ENCODE results near the gene TBC1D21.

Gene TBC1D21

DNA sequence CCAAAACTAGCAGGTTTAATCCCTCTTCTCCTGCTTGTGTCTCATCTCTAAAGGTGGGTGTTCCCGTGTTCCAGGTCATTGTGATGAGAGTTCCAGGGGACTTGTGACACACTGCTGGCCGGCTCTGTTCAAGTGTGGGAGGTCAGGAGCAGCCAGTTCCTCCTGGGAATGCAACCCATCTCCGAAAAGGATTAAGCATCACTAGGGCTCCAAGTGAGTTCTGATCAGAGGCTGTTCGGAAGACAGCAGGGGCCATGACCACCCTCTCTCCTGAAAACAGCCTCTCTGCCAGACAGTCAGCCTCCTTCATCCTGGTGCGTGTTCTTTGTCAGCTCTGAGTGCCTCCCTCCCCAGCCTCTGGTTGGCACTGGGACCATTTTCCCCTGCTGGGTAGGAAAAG is at the start of gene TBC1D21:
Gene TBC1D21, plus strand, starts transcription at position 109 of the 400 bp plus-strand sequence. Its CDS starts 146 bp downstream, at position 255.
- no peaks in the 10 kb centered on the region for H3K36me3 ChIP-seq (ENCODE audit: control insufficient read depth in 1 of 2, insufficient read depth in 2 of 2, low read length in 2 of 2)
- H3K4me1 ChIP-seq (ENCODE audit: control insufficient read depth in 1 of 2, insufficient read depth in 2 of 2, low read length in 2 of 2), result no peaks in the 10 kb centered on the region

GRCh38 chr15:73826711-73827251 is 46.6 kb upstream of the TBC1D21 start:
- H3K27me3 ChIP-seq (ENCODE audit: low read depth, low read length), result peaks cover 9% of the 10 kb centered on the region
- H3K27ac ChIP-seq (ENCODE audit: low read length), result no peak overlapping the region
- H3K4me3 ChIP-seq (ENCODE audit: low read depth in 1 of 2, low read length in 2 of 2), result no peak overlapping the region
- no peaks in the 10 kb centered on the region for H3K36me3 ChIP-seq (ENCODE audit: control insufficient read depth in 1 of 2, insufficient read depth in 2 of 2, low read length in 2 of 2)
- H3K9me3 ChIP-seq (ENCODE audit: control insufficient read depth in 1 of 2, low read length in 2 of 2), result no peaks in the 10 kb centered on the region
- H3K4me1 ChIP-seq (ENCODE audit: control insufficient read depth in 1 of 2, insufficient read depth in 2 of 2, low read length in 2 of 2), result no peaks in the 10 kb centered on the region

More for the DNA sequence above, at the start of gene TBC1D21:
- Histone ChIP-seq H3K27ac (ENCODE audit: low read length) (no peak within 1 kb of the TSS), H3K27me3 (ENCODE audit: low read depth, low read length) (no peaks in the 10 kb centered on the region), H3K4me3 (ENCODE audit: low read depth in 1 of 2, low read length in 2 of 2) (no peak within 1 kb of the TSS), H3K9me3 (ENCODE audit: control insufficient read depth in 1 of 2, low read length in 2 of 2) (no peaks in the 10 kb centered on the region)

GRCh38 chr15:73829523-73829922 is 43.8 kb upstream of the TBC1D21 start:
- Histone ChIP-seq H3K4me1 (ENCODE audit: control insufficient read depth in 1 of 2, insufficient read depth in 2 of 2, low read length in 2 of 2) (no peaks in the 10 kb centered on the region), H3K36me3 (ENCODE audit: control insufficient read depth in 1 of 2, insufficient read depth in 2 of 2, low read length in 2 of 2) (no peaks in the 10 kb centered on the region), H3K27me3 (ENCODE audit: low read depth, low read length) (peaks cover 9% of the 10 kb centered on the region), H3K4me3 (ENCODE audit: low read depth in 1 of 2, low read length in 2 of 2) (no peak overlapping the region), H3K9me3 (ENCODE audit: control insufficient read depth in 1 of 2, low read length in 2 of 2) (no peaks in the 10 kb centered on the region), H3K27ac (ENCODE audit: low read length) (no peak overlapping the region)

DNA sequence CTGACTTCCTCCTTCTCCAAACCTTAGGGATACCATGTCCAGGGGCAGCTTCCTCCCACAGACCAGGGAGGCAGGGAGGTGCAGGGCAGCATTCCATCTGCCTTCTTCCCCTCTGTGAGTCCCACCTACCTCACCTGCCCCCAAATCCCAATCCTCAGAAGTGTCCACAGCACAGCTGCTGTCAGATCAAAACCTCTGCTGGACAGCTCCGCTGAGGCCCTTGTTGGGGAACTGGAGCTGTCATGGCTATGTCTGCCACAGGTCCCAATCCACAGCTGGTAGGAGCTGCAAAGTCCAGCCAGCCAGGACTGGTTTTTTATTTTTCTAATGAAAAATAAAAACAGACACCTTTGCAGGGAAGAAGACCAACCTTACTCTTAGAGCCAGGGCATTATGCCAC is 40.7 kb upstream of the TBC1D21 start:
- Histone ChIP-seq H3K4me3 (ENCODE audit: low read depth in 1 of 2, low read length in 2 of 2) (no peak overlapping the region), H3K4me1 (ENCODE audit: control insufficient read depth in 1 of 2, insufficient read depth in 2 of 2, low read length in 2 of 2) (no peaks in the 10 kb centered on the region), H3K36me3 (ENCODE audit: control insufficient read depth in 1 of 2, insufficient read depth in 2 of 2, low read length in 2 of 2) (no peaks in the 10 kb centered on the region), H3K27ac (ENCODE audit: low read length) (no peak overlapping the region), H3K9me3 (ENCODE audit: control insufficient read depth in 1 of 2, low read length in 2 of 2) (no peaks in the 10 kb centered on the region), H3K27me3 (ENCODE audit: low read depth, low read length) (peaks cover 9% of the 10 kb centered on the region)

- Histone ChIP-seq H3K4me1 (ENCODE audit: control insufficient read depth in 1 of 2, insufficient read depth in 2 of 2, low read length in 2 of 2) (peaks cover 0 to 8% of the 10 kb centered on the region in 2 donors), H3K9me3 (ENCODE audit: control insufficient read depth in 1 of 2, low read length in 2 of 2) (no peaks in the 10 kb centered on the region)
Observed at GRCh38 chr15:73836845-73837244, 36.5 kb upstream of the TBC1D21 start.

DNA sequence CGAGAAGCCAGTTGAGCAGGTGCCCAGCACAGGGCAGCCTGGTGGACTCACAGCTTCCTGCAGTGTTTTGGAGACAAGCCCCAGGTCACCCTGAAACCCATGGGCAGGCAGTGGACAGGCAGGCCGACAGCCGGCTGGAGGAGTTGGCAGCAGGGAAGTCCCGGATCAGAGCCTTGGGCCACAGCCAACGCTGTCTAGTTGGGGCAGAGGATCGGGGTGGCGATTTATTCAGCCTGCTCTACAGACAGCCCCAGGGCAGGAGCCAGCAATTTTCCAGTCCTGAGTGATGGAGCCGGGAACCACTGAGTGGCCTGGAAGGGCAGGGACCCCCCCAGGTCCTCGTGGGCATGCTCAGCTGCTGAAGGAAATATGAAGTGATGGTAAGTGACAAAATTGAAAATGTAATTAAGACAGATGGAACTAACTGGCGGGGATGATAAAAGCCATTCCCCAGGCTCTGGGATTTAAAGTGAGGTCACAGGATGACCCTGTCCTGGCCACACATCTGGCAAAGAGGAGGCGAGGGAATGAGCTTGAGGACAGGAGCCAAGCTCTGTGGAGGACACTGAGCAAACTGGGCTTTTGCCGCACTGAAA is 34.4 kb upstream of the TBC1D21 start:
- Histone ChIP-seq H3K27ac (ENCODE audit: low read length) (no peak overlapping the region), H3K4me3 (ENCODE audit: low read depth in 1 of 2, low read length in 2 of 2) (no peak overlapping the region), H3K4me1 (ENCODE audit: control insufficient read depth in 1 of 2, insufficient read depth in 2 of 2, low read length in 2 of 2) (peaks cover 0 to 8% of the 10 kb centered on the region in 2 donors), H3K9me3 (ENCODE audit: control insufficient read depth in 1 of 2, low read length in 2 of 2) (no peaks in the 10 kb centered on the region), H3K36me3 (ENCODE audit: control insufficient read depth in 1 of 2, insufficient read depth in 2 of 2, low read length in 2 of 2) (no peaks in the 10 kb centered on the region), H3K27me3 (ENCODE audit: low read depth, low read length) (no peaks in the 10 kb centered on the region)

More at GRCh38 chr15:73836845-73837244, 36.5 kb upstream of the TBC1D21 start:
- no peaks in the 10 kb centered on the region for H3K27me3 ChIP-seq (ENCODE audit: low read depth, low read length)
- no peak overlapping the region for H3K4me3 ChIP-seq (ENCODE audit: low read depth in 1 of 2, low read length in 2 of 2)
- no peaks in the 10 kb centered on the region for H3K36me3 ChIP-seq (ENCODE audit: control insufficient read depth in 1 of 2, insufficient read depth in 2 of 2, low read length in 2 of 2)
- H3K27ac ChIP-seq (ENCODE audit: low read length), result no peak overlapping the region

DNA sequence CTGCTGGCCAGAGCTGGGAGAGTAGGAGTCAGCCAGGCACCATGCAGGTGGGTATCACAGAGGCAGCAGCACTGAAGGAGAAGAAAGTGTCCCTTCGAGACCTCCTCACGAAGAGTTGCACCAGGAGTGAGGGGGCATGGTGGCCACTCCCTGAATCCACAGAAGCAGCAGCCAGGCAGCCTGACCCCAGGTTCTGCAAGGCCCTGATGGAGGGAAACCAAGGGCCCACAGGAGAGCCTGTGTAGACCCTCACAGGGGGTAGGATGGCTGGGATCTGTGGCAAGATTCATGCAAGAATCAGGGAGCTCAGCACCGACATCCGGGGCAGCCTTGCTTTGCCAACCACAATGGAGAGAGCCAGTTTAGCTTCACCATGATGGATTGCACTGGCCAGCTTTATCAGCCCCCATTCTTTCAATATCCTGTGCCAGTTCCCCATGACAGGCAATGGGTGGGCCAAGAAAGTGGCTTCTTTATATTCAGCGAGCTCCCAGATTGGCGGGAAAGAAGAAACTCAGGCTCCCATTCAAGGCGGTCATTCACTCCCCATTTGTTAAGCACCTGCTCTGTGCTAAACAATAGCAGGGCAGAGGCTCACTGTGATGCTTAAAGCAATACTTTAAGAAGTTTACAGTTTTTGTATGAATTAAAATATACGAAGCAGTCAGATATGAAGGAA is 33.5 kb upstream of the TBC1D21 start:
- no peaks in the 10 kb centered on the region for H3K27me3 ChIP-seq (ENCODE audit: low read depth, low read length)

DNA sequence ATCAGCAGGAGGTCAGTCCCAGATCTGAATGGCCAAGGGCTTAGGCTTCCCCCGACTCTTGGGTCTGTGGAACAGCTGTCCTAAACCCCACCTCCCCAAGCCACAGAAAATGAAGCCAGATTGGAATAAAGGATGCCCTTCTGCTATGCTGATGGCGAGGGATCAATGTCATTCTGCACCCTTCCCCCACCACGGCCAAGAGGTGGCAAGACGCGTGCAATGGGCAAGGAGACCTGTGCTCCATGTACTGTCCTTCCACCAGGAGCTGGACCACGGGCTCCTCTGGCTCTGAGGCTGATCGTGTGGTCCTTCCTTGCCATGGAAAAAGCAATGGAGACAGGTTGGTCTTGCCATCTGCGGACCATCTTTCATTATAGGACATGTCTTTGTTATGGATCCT is 32.6 kb upstream of the TBC1D21 start:
- Histone ChIP-seq H3K27me3 (ENCODE audit: low read depth, low read length) (no peaks in the 10 kb centered on the region), H3K4me1 (ENCODE audit: control insufficient read depth in 1 of 2, insufficient read depth in 2 of 2, low read length in 2 of 2) (peaks cover 0 to 8% of the 10 kb centered on the region in 2 donors)

More for the DNA sequence above, 33.5 kb upstream of the TBC1D21 start:
- peaks cover 0 to 8% of the 10 kb centered on the region in 2 donors for H3K4me1 ChIP-seq (ENCODE audit: control insufficient read depth in 1 of 2, insufficient read depth in 2 of 2, low read length in 2 of 2)
- H3K36me3 ChIP-seq (ENCODE audit: control insufficient read depth in 1 of 2, insufficient read depth in 2 of 2, low read length in 2 of 2), result no peaks in the 10 kb centered on the region
- H3K4me3 ChIP-seq (ENCODE audit: low read depth in 1 of 2, low read length in 2 of 2), result no peak overlapping the region
- no peak overlapping the region for H3K27ac ChIP-seq (ENCODE audit: low read length)
- H3K9me3 ChIP-seq (ENCODE audit: control insufficient read depth in 1 of 2, low read length in 2 of 2), result no peaks in the 10 kb centered on the region

DNA sequence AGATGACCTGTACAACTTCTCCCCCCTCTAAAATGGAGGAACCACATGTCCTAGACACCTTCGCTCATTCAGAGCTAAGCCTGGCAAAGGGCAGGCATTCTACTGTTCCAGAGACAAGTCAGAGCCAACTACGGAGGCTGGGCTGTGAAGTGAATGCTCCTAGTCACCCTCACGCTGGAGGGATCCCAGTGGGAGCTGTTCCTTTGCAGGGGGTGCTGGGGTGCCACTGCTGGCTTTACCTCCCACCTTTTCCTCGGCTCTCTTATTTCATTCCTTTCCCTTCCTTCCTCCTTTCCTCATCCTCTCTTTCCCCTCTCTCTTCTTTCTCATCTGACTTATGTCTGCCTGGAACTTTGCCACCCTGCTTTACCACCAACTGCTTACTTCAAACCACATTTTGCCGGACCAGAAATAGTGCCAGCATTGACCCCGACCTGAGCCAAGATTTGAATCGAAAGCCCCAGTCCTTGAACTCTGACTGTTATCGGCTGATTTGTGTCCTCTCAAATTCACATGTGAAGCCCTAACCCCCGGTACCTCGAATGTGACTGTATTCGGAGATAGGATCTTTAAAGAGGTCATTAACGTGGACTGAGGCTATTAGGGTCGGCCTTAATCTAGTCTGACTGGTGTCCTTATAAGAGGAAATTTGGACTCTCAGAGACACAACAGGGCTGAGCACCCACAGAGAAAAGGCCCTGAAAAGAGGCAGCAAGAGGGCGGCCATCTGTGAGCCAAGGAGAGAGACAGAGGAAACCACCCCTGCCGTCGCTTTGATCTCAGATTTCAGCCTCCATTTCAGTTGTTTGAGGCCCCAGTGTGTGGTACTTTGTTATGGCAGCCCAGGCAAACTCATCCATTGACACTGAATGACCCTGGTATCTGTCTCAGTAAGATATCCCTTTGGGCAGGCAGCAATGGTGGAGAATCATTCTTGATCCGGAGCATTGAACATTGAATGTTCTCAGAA is 31.3 kb upstream of the TBC1D21 start:
- H3K4me3 ChIP-seq (ENCODE audit: low read depth in 1 of 2, low read length in 2 of 2), result no peak overlapping the region
- no peaks in the 10 kb centered on the region for H3K27me3 ChIP-seq (ENCODE audit: low read depth, low read length)
- peaks cover 0 to 8% of the 10 kb centered on the region in 2 donors for H3K4me1 ChIP-seq (ENCODE audit: control insufficient read depth in 1 of 2, insufficient read depth in 2 of 2, low read length in 2 of 2)
- no peaks in the 10 kb centered on the region for H3K9me3 ChIP-seq (ENCODE audit: control insufficient read depth in 1 of 2, low read length in 2 of 2)
- H3K27ac ChIP-seq (ENCODE audit: low read length), result no peak overlapping the region
- no peaks in the 10 kb centered on the region for H3K36me3 ChIP-seq (ENCODE audit: control insufficient read depth in 1 of 2, insufficient read depth in 2 of 2, low read length in 2 of 2)

More for the DNA sequence above, 32.6 kb upstream of the TBC1D21 start:
- Histone ChIP-seq H3K9me3 (ENCODE audit: control insufficient read depth in 1 of 2, low read length in 2 of 2) (no peaks in the 10 kb centered on the region), H3K36me3 (ENCODE audit: control insufficient read depth in 1 of 2, insufficient read depth in 2 of 2, low read length in 2 of 2) (no peaks in the 10 kb centered on the region), H3K27ac (ENCODE audit: low read length) (no peak overlapping the region), H3K4me3 (ENCODE audit: low read depth in 1 of 2, low read length in 2 of 2) (no peak overlapping the region)

DNA sequence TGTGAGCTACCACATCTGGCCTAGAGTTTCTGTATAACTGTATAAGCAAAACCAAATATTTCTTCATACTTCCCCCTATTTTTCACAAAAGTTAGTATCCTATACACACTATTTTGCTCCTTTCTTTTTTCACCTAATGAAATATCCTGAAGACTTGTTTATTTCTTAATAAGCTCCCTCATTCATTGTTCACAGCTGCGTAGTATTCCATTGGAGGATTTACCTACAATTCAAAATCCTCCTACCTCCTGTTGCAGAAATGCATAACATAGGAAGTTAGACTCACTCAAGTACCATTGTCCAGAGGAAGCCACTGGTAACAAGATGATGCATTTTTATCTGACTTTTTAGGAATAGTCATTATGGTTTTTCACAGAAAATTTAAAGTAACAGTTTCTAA is 29.6 kb upstream of the TBC1D21 start:
- Histone ChIP-seq H3K4me1 (ENCODE audit: control insufficient read depth in 1 of 2, insufficient read depth in 2 of 2, low read length in 2 of 2) (peaks cover 0 to 5% of the 10 kb centered on the region in 2 donors), H3K36me3 (ENCODE audit: control insufficient read depth in 1 of 2, insufficient read depth in 2 of 2, low read length in 2 of 2) (no peaks in the 10 kb centered on the region), H3K27me3 (ENCODE audit: low read depth, low read length) (no peaks in the 10 kb centered on the region), H3K27ac (ENCODE audit: low read length) (no peak overlapping the region), H3K9me3 (ENCODE audit: control insufficient read depth in 1 of 2, low read length in 2 of 2) (no peaks in the 10 kb centered on the region), H3K4me3 (ENCODE audit: low read depth in 1 of 2, low read length in 2 of 2) (no peak overlapping the region)

GRCh38 chr15:73844356-73844755 is 29.0 kb upstream of the TBC1D21 start:
- H3K4me3 ChIP-seq (ENCODE audit: low read depth in 1 of 2, low read length in 2 of 2), result no peak overlapping the region

More at GRCh38 chr15:73844356-73844755, 29.0 kb upstream of the TBC1D21 start:
- Histone ChIP-seq H3K4me1 (ENCODE audit: control insufficient read depth in 1 of 2, insufficient read depth in 2 of 2, low read length in 2 of 2) (no peaks in the 10 kb centered on the region), H3K27ac (ENCODE audit: low read length) (no peak overlapping the region), H3K36me3 (ENCODE audit: control insufficient read depth in 1 of 2, insufficient read depth in 2 of 2, low read length in 2 of 2) (no peaks in the 10 kb centered on the region), H3K9me3 (ENCODE audit: control insufficient read depth in 1 of 2, low read length in 2 of 2) (no peaks in the 10 kb centered on the region), H3K27me3 (ENCODE audit: low read depth, low read length) (no peaks in the 10 kb centered on the region)

Measured in muscle layer of duodenum (tissue), 2 donors.